ENCODE data around the gene P2RX3. TPM values are rescaled to one million over a fixed set of nuclear protein-coding genes. Genes with fewer than 3 reads are reported as not detected.

The P2RX3 gene
- total and polyA plus RNA-seq, 10 of the 15 experiments (the other 5 are each of a cell fraction or from before 2014, with no cell fraction given), result 0.05 to 0.12 TPM; not detected in 8

DNA sequence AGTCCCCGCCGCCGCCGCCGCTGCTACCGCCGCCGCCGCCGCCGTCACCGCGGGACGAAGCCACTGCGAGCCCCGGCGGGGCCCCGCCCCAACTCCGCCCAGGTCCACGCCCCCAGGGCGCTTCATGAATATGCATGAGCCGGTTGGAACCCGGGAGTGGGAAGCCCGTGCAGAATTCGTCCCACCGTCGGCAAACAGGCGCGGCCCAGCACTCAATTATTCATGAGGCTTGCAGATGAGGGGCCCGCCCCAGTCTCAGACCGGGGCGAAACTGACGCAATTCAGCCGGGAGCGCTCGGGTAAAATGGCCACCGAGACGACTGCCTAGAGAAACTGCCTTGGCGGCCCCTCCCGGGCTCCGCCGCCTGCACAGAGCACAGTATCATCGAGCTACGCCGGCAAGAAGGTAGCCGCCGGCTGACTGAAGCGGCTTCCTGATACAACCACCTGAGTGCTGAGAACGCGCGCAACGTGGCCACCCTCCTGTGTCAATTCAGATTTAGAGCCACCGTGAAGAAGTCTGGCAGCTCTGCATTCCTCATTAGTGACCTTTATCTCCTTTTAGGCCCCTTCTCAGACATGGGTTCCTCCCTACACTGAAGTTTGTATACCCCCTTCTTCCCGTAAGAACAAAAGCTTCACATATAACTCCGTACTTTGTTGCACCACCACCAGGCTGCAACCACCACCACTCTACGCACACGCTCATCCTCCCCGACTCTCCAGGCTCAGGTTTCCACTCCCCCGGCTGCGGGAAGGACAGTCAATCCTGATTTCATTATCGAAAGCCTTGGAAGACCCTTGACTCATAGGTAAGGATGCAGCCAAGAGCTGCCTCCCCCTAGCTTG is 13.0 kb upstream of the P2RX3 start, which contains the start of gene TNKS1BP1 (continued):
- TF ChIP-seq, protein P1, sequence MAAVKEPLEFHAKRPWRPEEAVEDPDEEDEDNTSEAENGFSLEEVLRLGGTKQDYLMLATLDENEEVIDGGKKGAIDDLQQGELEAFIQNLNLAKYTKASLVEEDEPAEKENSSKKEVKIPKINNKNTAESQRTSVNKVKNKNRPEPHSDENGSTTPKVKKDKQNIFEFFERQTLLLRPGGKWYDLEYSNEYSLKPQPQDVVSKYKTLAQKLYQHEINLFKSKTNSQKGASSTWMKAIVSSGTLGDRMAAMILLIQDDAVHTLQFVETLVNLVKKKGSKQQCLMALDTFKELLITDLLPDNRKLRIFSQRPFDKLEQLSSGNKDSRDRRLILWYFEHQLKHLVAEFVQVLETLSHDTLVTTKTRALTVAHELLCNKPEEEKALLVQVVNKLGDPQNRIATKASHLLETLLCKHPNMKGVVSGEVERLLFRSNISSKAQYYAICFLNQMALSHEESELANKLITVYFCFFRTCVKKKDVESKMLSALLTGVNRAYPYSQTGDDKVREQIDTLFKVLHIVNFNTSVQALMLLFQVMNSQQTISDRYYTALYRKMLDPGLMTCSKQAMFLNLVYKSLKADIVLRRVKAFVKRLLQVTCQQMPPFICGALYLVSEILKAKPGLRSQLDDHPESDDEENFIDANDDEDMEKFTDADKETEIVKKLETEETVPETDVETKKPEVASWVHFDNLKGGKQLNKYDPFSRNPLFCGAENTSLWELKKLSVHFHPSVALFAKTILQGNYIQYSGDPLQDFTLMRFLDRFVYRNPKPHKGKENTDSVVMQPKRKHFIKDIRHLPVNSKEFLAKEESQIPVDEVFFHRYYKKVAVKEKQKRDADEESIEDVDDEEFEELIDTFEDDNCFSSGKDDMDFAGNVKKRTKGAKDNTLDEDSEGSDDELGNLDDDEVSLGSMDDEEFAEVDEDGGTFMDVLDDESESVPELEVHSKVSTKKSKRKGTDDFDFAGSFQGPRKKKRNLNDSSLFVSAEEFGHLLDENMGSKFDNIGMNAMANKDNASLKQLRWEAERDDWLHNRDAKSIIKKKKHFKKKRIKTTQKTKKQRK (IDR thresholded peaks at IDR 0.05; ENCODE audit: low read depth, low read length), result no peak
- TF ChIP-seq RB1 (IDR thresholded peaks at IDR 0.05; ENCODE audit: borderline replicate concordance), result peak; percentile 80; the same call in 1 of the 2 replicates
- peak; percentile 62; the same call in 1 of the 2 replicates for TF ChIP-seq BACH1 (IDR thresholded peaks at IDR 0.05; ENCODE audit: borderline replicate concordance)
- TF ChIP-seq RELA (IDR thresholded peaks at IDR 0.05; ENCODE audit: borderline replicate concordance, partially characterized antibody), result peak; percentile 29
- TF ChIP-seq POLR2AphosphoS5 (IDR thresholded peaks at IDR 0.05; ENCODE audit: low read length), result peak; percentile 87
- TF ChIP-seq LARP7 (IDR thresholded peaks at IDR 0.05), result 0 out of 2 replicates have a peak, but pooled peaks have one; percentile 14
- no peak for TF ChIP-seq BCLAF1 (IDR thresholded peaks at IDR 0.05)
- no peak for TF ChIP-seq NFXL1 (IDR thresholded peaks at IDR 0.05; ENCODE audit: borderline replicate concordance)
- peak; percentile 66 for TF ChIP-seq SP1 (IDR thresholded peaks at IDR 0.05; ENCODE audit: low read depth, low read length)
- no peak; the same call in 1 of the 2 replicates for TF ChIP-seq ATF2 (IDR thresholded peaks at IDR 0.05; ENCODE audit: low read length)
- no peak for TF ChIP-seq IRF4 (IDR thresholded peaks at IDR 0.05; ENCODE audit: low read depth, low read length)
